Activated T-cell treated with anti-CD3 and anti-CD28 coated beads, Interleukin-2, amount 50 U/mL, for 72 hours (primary cell): ENCODE data around the gene ETS1. TPM values are rescaled to one million over a fixed set of nuclear protein-coding genes. Genes with fewer than 3 reads are reported as not detected.

ENCODE experiments used
- ATAC-seq, 2 donors: fragments of 150-1000 bp; cut with Tn5 transposase; replicated peaks in 1 of 2; 2 replicates each; pipeline ENCODE4 v1.10.0; 2021; ENCODE audit warnings: moderate library complexity in 2 of 2, mild to moderate bottlenecking in 1 of 2
- DNase-seq, 2 donors: peaks; one replicate each; pipeline ENCODE4 v3.0.0; 2021 to 2022; ENCODE audit warnings: mixed read lengths in 1 of 2
- H3K27ac Mint-ChIP-seq: one replicate; pipeline ENCODE4 v1.8.0; 2022; ENCODE audit warnings: mild to moderate bottlenecking, moderate library complexity, mixed read lengths
- H3K27me3 Mint-ChIP-seq: one replicate; pipeline ENCODE4 v1.8.0; 2022; ENCODE audit warnings: low read depth, mixed read lengths
- H3K36me3 Mint-ChIP-seq, 2 donors: one replicate each; pipeline ENCODE4 v1.8.0; 2022; ENCODE audit warnings: mixed read lengths in 2 of 2, mild to moderate bottlenecking in 1 of 2; ENCODE audit not compliant: insufficient read depth in 2 of 2
- H3K4me1 Mint-ChIP-seq: one replicate; pipeline ENCODE4 v1.8.0; 2022; ENCODE audit warnings: low read depth, mixed read lengths
- H3K4me3 Mint-ChIP-seq, 2 donors: one replicate each; pipeline ENCODE4 v1.8.0; 2022; ENCODE audit warnings: mild to moderate bottlenecking in 2 of 2, mixed read lengths in 2 of 2, moderate library complexity in 2 of 2
- H3K9me3 Mint-ChIP-seq, 2 donors: one replicate each; pipeline ENCODE4 v1.8.0; 2022; ENCODE audit warnings: mixed read lengths in 2 of 2
- total RNA-seq, 2 donors: library from RNA; stranded (reverse); gene quantifications; one replicate each; pipeline ENCODE4 v1.2.3, GENCODE V29; 2022

The ETS1 gene
- total RNA-seq, 2 donors from 2014 or later, result 713 to 736 TPM

GRCh38 chr11:128421577-128422330 lies 165.6 kb downstream of the ETS1 start:
- Mint-ChIP-seq H3K9me3 (peaks cover 0 to 3% of the 10 kb centered on the region in 2 donors), H3K4me1 (peaks cover 76% of the 10 kb centered on the region), H3K27ac (peak overlapping the region; percentile 90), H3K4me3 (peak overlapping the region; percentile 81 to 86), H3K36me3 (peaks cover 0 to 2% of the 10 kb centered on the region in 2 donors), H3K27me3 (no peaks in the 10 kb centered on the region)
- DNase-seq, result peak in 1 of 2 donors; percentile 12
- ATAC-seq, result no peak

DNA sequence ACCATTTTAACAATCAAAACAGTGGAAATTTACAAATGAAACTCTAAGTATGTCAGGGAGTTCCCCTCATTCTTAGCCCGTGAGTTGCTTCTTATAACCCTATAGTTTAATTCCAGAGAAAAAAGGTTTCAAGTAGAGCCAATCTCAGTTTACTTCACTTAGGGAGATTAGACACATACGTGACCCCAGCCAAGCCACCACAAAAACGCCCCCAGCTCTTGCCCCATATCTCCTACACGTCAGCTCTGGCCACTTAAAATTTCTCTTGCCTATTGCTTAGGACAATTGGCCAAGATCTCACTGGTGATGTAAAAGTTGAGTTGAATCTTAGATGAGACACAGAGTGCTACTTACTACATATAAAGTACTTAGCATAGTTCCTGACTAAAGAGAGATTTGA lies 166.4 kb downstream of the ETS1 start:
- peaks cover 0 to 2% of the 10 kb centered on the region in 2 donors for H3K36me3 Mint-ChIP-seq
- H3K27me3 Mint-ChIP-seq, result no peaks in the 10 kb centered on the region
- H3K4me1 Mint-ChIP-seq, result peaks cover 77% of the 10 kb centered on the region
- DNase-seq, result no peak
- peak overlapping the region; percentile 47 for H3K27ac Mint-ChIP-seq
- no peaks in the 10 kb centered on the region for H3K9me3 Mint-ChIP-seq
- ATAC-seq, result no peak
- peak overlapping the region; percentile 81 to 86 for H3K4me3 Mint-ChIP-seq

- Mint-ChIP-seq H3K4me1 (peaks cover 84% of the 10 kb centered on the region), H3K9me3 (no peaks in the 10 kb centered on the region), H3K4me3 (no peak overlapping the region), H3K27me3 (no peaks in the 10 kb centered on the region), H3K36me3 (peaks cover 0 to 2% of the 10 kb centered on the region in 2 donors), H3K27ac (no peak overlapping the region)
- DNase-seq, result no peak
- no peak for ATAC-seq
Observed at GRCh38 chr11:128420265-128420664, 167.1 kb downstream of the ETS1 start.

- no peaks in the 10 kb centered on the region for H3K9me3 Mint-ChIP-seq
- peaks cover 0 to 2% of the 10 kb centered on the region in 2 donors for H3K36me3 Mint-ChIP-seq
- DNase-seq (no peak), ATAC-seq (no peak)
- no peak overlapping the region for H3K4me3 Mint-ChIP-seq
- H3K27ac Mint-ChIP-seq, result no peak overlapping the region
- H3K4me1 Mint-ChIP-seq, result peaks cover 85% of the 10 kb centered on the region
- no peaks in the 10 kb centered on the region for H3K27me3 Mint-ChIP-seq
Observed at GRCh38 chr11:128419012-128419767, 168.2 kb downstream of the ETS1 start.

DNA sequence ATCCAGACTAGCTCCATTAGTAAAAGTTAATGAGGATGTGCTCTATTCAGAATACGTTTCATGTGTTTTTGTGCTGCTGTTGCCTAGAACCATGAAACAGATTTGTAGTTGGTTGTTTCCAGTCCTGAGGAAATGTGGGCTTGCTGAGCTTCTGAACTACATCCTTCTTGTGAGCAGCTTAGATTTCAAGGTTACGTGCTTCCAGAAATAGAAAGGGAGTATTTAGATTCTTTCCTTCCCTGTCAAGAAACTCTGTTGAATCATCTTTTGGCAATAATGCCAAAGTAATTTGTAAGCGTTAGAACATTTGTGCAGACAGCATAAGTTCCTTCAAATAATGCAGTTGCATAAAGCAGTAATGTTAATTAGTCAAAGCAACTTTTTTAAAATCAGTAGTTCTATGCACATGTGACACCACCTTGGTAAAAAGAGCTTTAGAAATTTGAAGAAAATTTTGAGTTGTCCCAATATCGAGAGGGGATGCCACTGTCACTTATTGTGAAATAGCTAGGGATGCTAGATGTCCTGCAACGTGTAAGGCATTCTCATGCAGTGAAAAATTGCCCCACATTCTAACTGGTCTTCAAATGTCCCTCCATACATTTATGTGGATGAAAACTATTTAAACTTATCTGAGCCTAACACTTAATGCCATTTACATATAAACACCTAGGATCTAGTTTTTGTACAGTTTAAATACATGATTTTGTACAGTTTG lies 169.6 kb downstream of the ETS1 start:
- H3K27me3 Mint-ChIP-seq, result no peaks in the 10 kb centered on the region
- ATAC-seq (no peak), DNase-seq (no peak)
- peaks cover 80% of the 10 kb centered on the region for H3K4me1 Mint-ChIP-seq
- no peaks in the 10 kb centered on the region for H3K9me3 Mint-ChIP-seq
- no peak overlapping the region for H3K4me3 Mint-ChIP-seq
- H3K36me3 Mint-ChIP-seq, result peaks cover 0 to 2% of the 10 kb centered on the region in 2 donors
- H3K27ac Mint-ChIP-seq, result no peak overlapping the region

DNA sequence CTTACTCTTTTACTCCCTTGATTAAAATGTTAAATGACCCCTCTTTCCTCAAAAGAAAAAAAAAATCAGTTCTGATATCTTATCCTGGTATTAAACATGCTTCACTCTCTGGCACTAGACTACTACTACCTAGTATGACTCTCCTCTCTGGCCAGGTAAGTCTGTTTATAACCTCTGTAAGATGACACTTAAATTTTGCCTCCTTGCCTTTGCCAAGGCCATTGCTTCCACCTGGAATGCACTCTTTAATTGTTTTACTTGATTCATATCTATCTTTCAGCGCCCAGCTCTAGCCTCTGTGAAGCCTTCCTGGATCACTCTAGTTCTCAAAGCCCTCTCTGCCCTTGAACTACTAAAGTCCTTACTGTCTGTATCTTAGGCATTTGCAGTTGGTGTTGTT lies 170.4 kb downstream of the ETS1 start:
- Mint-ChIP-seq H3K27me3 (no peaks in the 10 kb centered on the region), H3K27ac (no peak overlapping the region), H3K9me3 (no peaks in the 10 kb centered on the region), H3K4me1 (peaks cover 80% of the 10 kb centered on the region), H3K4me3 (no peak overlapping the region), H3K36me3 (no peaks in the 10 kb centered on the region)
- DNase-seq, result no peak
- no peak for ATAC-seq

- H3K4me3 Mint-ChIP-seq, result peak overlapping the region in 1 of 2 donors; percentile 31
- H3K36me3 Mint-ChIP-seq, result peaks cover 0 to 2% of the 10 kb centered on the region in 2 donors
Observed at GRCh38 chr11:128415539-128415938, 171.8 kb downstream of the ETS1 start.

DNA sequence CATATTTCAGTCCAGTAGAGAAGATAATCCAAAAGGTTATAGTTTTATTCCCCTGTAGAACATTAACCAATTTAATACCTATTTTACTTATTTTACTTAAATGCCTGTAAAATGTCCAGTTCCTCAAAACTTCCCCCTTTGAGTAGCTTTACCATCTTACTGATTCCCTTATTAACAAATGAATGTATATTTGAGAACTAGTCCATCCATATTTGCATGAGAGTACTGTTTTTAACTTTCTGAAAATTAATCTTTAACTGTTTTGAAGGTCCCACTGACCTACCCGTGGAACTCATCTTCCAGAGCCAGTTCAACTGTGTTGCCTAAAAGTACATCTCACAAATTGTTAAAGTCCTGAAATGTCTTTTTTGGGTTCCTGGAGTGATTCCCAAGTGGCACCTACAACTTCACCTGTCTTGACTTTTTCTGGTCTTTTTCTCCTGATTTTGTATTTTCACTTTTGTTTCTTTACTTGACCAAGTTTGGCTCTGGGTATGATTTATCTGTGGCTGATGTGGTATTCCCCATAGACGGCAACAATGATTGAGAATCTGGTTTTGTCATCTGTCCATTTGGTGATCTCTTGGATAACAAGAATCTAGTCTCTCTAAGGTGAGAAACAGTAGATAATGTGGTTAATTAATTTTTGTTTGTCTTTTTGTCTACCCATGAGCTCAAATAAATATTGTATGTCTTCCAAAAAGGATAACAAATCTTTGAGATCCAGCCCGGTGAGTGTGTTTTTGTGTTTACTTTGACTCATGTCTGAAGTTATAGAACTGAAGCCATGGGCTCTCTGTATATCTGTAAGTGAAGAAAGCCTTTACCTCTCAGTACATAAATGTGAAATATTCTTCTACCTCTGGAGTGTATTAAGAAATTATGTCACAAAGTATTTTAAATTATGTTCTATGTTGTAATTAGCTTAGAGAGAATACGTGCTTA lies 174.2 kb downstream of the ETS1 start:
- DNase-seq (peak in 1 of 2 donors; percentile 16), ATAC-seq (peak; percentile 87)
- Mint-ChIP-seq H3K9me3 (peaks cover 0 to 6% of the 10 kb centered on the region in 2 donors), H3K36me3 (peaks cover 0 to 2% of the 10 kb centered on the region in 2 donors), H3K27me3 (no peaks in the 10 kb centered on the region), H3K27ac (peak overlapping the region; percentile 41), H3K4me3 (peak overlapping the region; percentile 37 to 77), H3K4me1 (peaks cover 59% of the 10 kb centered on the region)

More at GRCh38 chr11:128415539-128415938, 171.8 kb downstream of the ETS1 start:
- peaks cover 0 to 2% of the 10 kb centered on the region in 2 donors for H3K9me3 Mint-ChIP-seq
- peaks cover 77% of the 10 kb centered on the region for H3K4me1 Mint-ChIP-seq
- peak overlapping the region; percentile 20 for H3K27ac Mint-ChIP-seq
- ATAC-seq (no peak), DNase-seq (no peak)
- no peaks in the 10 kb centered on the region for H3K27me3 Mint-ChIP-seq

GRCh38 chr11:128411812-128412211 lies 175.5 kb downstream of the ETS1 start:
- Mint-ChIP-seq H3K27me3 (no peaks in the 10 kb centered on the region), H3K9me3 (peaks cover 0 to 8% of the 10 kb centered on the region in 2 donors), H3K27ac (peak overlapping the region; percentile 84), H3K4me1 (peaks cover 52% of the 10 kb centered on the region), H3K4me3 (peak overlapping the region; percentile 48 to 60), H3K36me3 (peaks cover 0 to 2% of the 10 kb centered on the region in 2 donors)
- ATAC-seq (no peak), DNase-seq (no peak)

DNA sequence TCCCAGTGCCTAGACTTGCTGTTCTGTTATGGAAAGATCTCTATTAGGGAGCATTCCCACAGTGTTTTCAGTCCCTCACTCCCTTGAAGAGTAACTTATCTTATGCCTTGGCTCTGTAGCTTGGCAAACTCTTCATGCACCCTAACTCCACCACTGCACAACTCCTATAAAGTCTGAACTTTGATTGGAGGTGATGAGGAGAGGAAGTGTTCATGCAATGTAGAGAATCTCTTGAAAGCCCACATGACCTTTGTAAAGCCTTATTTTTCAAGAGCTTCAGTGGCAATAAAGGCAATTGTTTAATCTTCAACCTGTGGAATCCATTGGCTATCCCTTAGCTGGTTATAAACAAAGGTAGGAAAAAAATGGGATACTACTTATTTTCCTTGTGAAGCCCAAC lies 176.2 kb downstream of the ETS1 start:
- Mint-ChIP-seq H3K9me3 (peaks cover 0 to 8% of the 10 kb centered on the region in 2 donors), H3K27ac (no peak overlapping the region), H3K4me1 (peaks cover 57% of the 10 kb centered on the region), H3K27me3 (no peaks in the 10 kb centered on the region), H3K36me3 (peaks cover 0 to 2% of the 10 kb centered on the region in 2 donors), H3K4me3 (no peak overlapping the region)
- ATAC-seq, result no peak
- no peak for DNase-seq

DNA sequence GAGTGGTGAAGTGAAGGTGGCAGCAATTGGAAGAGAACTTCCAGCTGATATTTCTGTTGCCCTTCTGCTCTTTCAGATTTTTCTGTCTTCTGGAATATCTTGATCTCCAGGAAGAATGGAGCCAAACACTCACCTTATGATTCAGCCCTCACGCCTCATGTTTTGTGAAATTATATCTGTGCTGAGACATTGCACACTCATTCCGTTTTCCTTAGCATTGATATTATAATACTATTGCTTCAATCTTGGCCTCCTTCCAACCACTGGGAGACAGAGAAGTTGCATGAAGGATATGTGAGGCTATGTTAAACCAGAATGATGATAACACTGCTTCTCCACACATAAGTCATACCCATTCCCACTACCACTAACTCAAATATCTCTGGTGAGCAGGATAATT lies 177.9 kb downstream of the ETS1 start:
- Mint-ChIP-seq H3K4me1 (peaks cover 54% of the 10 kb centered on the region), H3K4me3 (no peak overlapping the region), H3K9me3 (peaks cover 0 to 8% of the 10 kb centered on the region in 2 donors), H3K27ac (no peak overlapping the region), H3K27me3 (no peaks in the 10 kb centered on the region), H3K36me3 (peaks cover 0 to 2% of the 10 kb centered on the region in 2 donors)
- DNase-seq, result no peak
- ATAC-seq, result no peak
